Keratinocyte (primary cell): ENCODE measurements around the gene ZCCHC13.

Source experiments
- CTCF ChIP-seq, 3 experiments: IDR thresholded peaks in 1 of 3; conservative IDR thresholded peaks in 1 of 3; optimal IDR thresholded peaks in 1 of 3; 2 replicates in 2 of 3; 3 replicates in 1 of 3; pipeline versions ENCODE3 to v1.5.1; 2011; ENCODE audit warnings: low read length in 3 of 3, mild to moderate bottlenecking in 3 of 3, moderate library complexity in 2 of 3, control low read depth in 1 of 3, inconsistent platforms in 1 of 3; ENCODE audit not compliant: insufficient read depth in 2 of 3; ENCODE audit errors: extremely low read depth in 1 of 3
- EZH2 ChIP-seq: IDR thresholded peaks from one replicate; pipeline ENCODE4 v1.6.1; 2012; ENCODE audit warnings: inconsistent platforms, mild to moderate bottlenecking, low read length, moderate library complexity

GRCh38 chrX:74353984-74354383, 50.0 kb downstream of the ZCCHC13 start:
- no peak for TF ChIP-seq CTCF (optimal IDR thresholded peaks at IDR 0.05 in 1 of 3, IDR thresholded peaks at IDR 0.05 in 1 of 3, conservative IDR thresholded peaks at IDR 0.05 in 1 of 3; ENCODE audit: extremely low read depth in 1 of 3, insufficient read depth in 2 of 3, low read length in 3 of 3)
- TF ChIP-seq EZH2 = no peak
